Stimulated activated CD8-positive, alpha-beta memory T cell treated with anti-CD3 and anti-CD28 coated beads, Interleukin-2, amount 100 ng/mL, for 1 hour (primary cell): Measurements from ENCODE around the gene FSIP1.
A peak's percentile ranks its signal among the peaks of the same experiment; 100 is the strongest.

ENCODE experiments used
- DNase-seq, 2 donors: peaks; one replicate each; pipeline ENCODE4 v3.0.0-alpha.2; 2020; ENCODE audit warnings: low read depth in 2 of 2

The FSIP1 gene

GRCh38 chr15:39645138-39645975, 137.3 kb downstream of the FSIP1 start:
- DNase-seq: no peak

- no peak for DNase-seq
These were observed 138.5 kb downstream of the FSIP1 start for GRCh38 chr15:39644136-39644535.

- no peak for DNase-seq
These were observed 138.9 kb downstream of the FSIP1 start for GRCh38 chr15:39643727-39644126.

- no peak for DNase-seq
These were observed 140.5 kb downstream of the FSIP1 start for GRCh38 chr15:39642011-39642640.

DNA sequence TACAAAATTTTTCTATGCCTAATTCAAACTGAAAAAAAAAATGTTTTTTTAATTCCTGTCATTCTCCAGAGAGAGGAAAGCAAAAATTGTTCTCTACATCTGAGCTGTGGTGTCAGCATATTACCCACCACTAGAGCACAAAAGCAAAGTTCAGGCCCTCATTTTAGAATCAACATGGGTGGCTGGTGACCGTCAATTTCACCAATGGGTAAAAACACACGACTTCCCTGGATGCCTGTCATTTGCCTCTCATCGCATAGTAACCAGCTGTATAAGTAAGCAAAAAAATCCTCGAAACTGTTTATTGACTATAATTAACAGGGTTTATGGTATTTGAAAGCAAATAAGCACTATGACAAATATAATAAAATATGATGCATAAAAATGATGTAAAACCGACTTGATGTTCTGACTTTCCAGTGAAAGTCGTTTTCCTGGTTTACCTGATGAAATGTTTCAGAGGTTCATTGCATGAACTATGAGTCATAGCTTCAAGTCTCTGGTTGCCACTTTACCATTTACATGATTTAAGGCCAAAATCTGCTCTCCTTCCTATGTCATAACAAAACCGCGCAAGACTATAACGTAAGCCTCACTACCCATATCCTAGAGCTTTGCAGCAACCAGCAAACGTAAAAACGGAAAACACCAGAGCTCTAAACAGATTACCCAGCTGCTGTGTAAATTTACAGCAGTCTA, 141.3 kb downstream of the FSIP1 start:
- DNase-seq: no peak

GRCh38 chr15:39640665-39641064, 142.0 kb downstream of the FSIP1 start:
- no peak for DNase-seq

DNA sequence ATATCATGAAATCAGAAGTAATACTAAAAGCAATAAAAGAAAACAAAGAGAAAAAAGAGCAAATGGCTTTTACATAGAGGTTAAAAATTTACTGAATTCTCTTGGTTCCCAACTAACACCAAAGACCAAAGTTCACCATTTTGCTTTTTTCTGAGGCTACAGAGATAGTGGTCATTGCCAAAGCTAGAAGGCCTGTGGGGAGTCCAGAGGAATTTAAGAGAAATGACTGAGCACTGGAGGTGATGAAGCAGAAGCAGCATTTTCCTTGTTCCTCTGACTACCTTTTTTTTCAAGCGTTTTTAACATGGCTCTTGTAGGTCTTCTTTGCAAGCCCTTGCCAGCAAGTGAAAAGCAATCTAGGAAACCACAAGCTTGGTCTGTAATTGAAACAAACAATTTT, 143.6 kb downstream of the FSIP1 start:
- no peak for DNase-seq

DNA sequence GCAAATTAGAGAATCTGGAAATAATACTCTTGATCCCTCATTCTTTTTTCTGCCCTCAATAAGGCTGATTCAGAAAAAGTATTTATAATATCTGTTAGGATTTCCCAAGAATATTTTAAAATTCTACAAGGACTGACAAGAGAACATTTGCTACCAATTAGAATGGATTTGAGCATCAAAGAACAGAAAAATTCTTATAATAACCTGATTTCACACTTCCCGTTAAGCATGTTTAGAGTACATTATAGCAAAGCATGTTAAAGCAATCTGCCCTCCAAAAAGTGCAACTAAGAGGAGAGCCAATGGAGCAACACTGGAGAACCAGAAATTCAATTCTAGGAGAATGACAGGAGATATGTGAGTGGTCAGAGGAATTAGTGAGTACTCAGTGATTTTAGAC, 144.6 kb downstream of the FSIP1 start:
- no peak for DNase-seq

- DNase-seq: no peak
These were observed 151.3 kb downstream of the FSIP1 start for GRCh38 chr15:39631357-39631756.

DNA sequence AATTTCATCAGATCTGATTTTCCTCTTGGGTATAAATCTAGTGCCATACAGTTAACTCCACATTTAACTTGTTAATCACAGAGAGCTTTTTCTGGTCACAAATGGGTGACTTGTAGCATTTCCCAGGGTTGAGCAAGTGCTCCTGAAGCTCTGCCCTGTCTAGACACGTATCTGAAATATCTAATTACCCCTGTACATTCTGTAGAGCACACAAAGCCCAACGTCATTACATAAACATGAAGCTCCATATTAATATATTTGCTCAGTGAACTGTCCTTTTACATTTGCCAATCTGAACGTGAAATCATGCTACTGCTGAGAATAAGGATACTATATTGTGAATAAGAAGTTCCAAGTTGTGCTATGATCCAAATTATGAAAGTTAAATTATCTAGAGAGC, 152.7 kb downstream of the FSIP1 start:
- DNase-seq: no peak

DNA sequence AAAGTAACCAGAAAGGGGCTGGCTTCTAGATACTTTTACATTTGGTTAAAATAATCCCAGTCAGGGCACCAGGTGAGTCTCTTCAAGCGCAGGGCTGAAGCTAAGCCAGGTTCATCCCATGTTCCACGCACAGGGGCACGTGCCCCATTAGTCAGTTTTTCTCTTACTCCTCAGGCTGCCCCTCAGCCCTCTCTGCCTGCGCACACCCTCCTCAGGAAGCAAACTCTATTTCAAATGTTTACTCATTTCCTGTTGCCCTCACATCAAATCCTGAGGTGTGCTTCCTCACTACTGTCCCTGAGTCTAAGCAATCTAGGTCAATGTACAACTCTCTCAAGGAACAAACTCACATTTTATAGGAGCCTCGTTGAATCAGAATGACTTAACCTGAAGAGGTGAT, 153.3 kb downstream of the FSIP1 start:
- peak; percentile 31 to 55 for DNase-seq

- DNase-seq: no peak
These were observed 153.9 kb downstream of the FSIP1 start for GRCh38 chr15:39628546-39629257.

DNA sequence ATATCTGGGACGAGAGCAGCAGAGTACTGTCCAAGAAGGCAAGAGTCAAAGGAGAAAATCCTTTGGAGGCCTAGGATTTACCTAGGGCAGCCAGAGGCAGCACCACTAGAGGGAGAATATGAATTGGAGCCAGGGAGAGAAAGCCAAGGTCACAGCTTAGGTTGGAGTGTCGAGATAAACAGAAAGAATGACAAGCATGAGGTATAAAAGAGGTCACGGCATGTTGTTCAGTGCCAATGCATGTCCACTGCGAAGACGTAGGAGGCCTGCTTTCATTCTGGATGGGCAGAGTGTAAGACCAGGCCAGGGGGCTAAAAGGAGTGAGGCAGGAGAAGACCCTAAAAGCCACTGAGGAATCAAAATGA, 154.5 kb downstream of the FSIP1 start:
- DNase-seq: no peak

- no peak for DNase-seq
These were observed 155.0 kb downstream of the FSIP1 start for GRCh38 chr15:39627451-39628143.

DNA sequence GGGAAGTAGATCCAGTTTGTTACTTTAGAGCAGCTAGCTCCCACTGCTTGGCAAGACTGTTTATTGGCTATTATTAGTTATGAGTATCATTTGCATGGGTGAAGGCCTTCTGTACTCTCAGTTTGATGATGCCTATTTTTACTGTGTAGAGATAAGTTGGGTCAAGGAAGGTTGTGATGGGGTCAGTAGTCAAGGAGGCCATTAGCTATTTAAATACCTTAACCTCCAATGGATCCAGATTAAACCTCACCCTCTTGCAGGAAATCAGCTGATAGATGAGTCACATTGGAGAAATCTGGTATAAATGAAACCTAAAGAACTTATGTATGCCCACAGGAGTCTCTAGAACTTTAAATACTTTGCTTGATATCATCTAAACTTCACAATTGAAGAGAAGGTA, 156.8 kb downstream of the FSIP1 start:
- no peak for DNase-seq

DNA sequence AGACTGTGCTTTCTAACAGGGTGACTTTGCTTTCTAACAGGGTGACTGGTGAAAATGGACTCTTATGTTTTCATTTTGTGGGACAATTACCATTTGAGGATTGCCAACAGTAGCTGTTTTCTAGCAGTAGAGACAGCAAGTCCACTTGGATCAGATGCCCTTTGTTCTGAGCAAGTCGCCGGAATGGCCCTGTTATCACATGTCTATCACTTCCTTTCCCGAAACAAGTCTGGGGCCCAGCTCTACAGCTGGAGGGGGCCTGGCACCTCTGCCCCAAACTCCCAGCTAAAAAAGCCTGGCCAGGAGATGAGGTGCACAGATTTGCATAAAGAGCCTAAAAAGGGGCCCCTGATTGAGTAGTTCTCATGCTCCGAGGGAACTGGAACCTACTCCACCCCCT, 157.2 kb downstream of the FSIP1 start:
- DNase-seq: no peak

DNA sequence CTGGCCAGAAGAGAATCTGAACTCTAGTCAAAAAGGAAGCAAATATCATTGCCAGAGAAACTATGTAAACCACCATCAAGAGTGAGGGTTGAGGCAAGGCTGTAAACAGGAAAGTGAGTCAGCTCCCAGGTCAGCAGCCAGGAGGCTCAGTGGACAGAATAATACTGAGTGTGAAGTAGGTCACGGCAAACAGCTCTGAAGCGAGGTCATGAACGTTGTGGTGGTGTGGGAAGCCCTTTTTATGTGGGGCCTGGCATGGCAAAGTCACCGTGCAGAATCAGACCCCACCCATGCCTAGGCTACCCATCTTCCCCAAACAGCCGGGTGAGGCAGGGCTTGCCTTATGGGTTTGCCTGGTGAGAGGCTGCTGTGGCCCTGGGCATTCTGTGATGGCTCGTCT, 157.8 kb downstream of the FSIP1 start:
- DNase-seq: peak; percentile 28 to 42

- DNase-seq: no peak
These were observed 159.1 kb downstream of the FSIP1 start for GRCh38 chr15:39623529-39623931.

DNA sequence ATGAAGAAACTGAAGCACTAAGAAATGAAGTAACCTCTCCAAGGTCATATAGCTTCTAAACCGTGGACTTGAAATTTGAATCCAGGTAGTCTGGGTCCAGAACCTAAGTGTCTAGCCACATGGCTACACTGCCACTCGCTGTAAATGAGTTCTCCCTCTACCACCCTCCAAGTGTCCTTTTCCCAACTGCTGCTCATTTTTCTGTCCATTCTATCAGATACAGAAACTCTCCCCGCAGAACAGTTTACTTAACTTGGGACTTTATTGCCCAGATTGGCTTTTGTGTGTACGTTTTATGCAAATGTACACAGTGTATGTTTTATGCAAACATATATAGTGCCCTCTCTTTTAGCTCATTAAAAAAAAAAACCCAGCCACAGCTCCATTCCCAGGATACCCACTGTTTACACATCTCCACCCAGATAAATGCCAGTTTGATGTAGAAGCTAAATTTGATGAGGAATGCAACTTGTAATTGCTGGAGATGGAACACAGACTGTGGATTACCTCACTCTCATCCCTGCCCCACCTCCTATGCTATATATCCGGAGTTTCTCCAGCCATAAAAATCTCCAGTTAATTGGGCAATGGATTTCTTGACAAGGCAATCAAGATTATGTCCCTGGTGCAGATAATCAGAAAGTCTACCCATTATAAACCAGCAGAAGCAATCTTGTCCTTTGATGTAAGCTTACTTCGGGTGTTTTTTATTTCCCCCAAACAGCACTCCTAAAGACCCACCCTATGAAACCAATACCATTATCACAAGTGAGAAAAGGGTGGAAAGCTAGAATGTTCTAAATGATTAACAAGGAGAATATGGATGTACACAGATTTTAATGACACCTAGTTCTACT, 159.8 kb downstream of the FSIP1 start:
- DNase-seq: no peak

GRCh38 chr15:39621976-39622375, 160.7 kb downstream of the FSIP1 start:
- DNase-seq: no peak

GRCh38 chr15:39621210-39621609, 161.4 kb downstream of the FSIP1 start:
- no peak for DNase-seq
